ENCODE results near the gene TMEM115.

DNA sequence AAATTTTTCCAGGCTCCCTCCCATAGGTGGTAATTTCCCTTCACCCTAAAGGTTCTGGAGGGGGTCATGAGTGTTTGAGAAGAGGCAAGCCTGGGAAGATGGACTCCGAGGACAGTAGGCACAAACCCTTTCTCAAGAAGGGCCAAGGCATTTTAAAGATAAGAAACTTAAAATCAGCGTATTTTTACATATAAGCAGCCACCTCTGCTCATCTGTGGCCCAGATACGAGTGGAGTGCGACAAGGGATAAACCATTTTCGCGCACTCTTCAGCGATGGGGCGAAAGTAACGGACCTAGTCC lies 19.2 kb downstream of the TMEM115 start:
- TF ChIP-seq, protein P1, sequence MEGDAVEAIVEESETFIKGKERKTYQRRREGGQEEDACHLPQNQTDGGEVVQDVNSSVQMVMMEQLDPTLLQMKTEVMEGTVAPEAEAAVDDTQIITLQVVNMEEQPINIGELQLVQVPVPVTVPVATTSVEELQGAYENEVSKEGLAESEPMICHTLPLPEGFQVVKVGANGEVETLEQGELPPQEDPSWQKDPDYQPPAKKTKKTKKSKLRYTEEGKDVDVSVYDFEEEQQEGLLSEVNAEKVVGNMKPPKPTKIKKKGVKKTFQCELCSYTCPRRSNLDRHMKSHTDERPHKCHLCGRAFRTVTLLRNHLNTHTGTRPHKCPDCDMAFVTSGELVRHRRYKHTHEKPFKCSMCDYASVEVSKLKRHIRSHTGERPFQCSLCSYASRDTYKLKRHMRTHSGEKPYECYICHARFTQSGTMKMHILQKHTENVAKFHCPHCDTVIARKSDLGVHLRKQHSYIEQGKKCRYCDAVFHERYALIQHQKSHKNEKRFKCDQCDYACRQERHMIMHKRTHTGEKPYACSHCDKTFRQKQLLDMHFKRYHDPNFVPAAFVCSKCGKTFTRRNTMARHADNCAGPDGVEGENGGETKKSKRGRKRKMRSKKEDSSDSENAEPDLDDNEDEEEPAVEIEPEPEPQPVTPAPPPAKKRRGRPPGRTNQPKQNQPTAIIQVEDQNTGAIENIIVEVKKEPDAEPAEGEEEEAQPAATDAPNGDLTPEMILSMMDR (IDR thresholded peaks at IDR 0.05 in 2 of 3, conservative IDR thresholded peaks at IDR 0.05 in 1 of 3; ENCODE audit: control insufficient read depth in 2 of 3, extremely low read depth in 1 of 3, insufficient read depth in 1 of 3, low read depth in 3 of 3, low read length in 3 of 3), result no peak
- TF ChIP-seq FOXM1 (IDR thresholded peaks at IDR 0.05; ENCODE audit: low read depth, low read length), result no peak
- TF ChIP-seq, protein P2, sequence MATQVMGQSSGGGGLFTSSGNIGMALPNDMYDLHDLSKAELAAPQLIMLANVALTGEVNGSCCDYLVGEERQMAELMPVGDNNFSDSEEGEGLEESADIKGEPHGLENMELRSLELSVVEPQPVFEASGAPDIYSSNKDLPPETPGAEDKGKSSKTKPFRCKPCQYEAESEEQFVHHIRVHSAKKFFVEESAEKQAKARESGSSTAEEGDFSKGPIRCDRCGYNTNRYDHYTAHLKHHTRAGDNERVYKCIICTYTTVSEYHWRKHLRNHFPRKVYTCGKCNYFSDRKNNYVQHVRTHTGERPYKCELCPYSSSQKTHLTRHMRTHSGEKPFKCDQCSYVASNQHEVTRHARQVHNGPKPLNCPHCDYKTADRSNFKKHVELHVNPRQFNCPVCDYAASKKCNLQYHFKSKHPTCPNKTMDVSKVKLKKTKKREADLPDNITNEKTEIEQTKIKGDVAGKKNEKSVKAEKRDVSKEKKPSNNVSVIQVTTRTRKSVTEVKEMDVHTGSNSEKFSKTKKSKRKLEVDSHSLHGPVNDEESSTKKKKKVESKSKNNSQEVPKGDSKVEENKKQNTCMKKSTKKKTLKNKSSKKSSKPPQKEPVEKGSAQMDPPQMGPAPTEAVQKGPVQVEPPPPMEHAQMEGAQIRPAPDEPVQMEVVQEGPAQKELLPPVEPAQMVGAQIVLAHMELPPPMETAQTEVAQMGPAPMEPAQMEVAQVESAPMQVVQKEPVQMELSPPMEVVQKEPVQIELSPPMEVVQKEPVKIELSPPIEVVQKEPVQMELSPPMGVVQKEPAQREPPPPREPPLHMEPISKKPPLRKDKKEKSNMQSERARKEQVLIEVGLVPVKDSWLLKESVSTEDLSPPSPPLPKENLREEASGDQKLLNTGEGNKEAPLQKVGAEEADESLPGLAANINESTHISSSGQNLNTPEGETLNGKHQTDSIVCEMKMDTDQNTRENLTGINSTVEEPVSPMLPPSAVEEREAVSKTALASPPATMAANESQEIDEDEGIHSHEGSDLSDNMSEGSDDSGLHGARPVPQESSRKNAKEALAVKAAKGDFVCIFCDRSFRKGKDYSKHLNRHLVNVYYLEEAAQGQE (IDR thresholded peaks at IDR 0.05; ENCODE audit: low read depth, low read length), result no peak
